Endothelial cell of umbilical vein (primary cell): ENCODE data around the gene TRIM17.

Experiments
- EZH2 ChIP-seq: IDR thresholded peaks from 2 replicates; pipeline ENCODE4 v1.6.1; 2012; ENCODE audit warnings: borderline replicate concordance, low read depth, mild to moderate bottlenecking, moderate library complexity, low read length, inconsistent platforms; ENCODE audit not compliant: severe bottlenecking
- JUN ChIP-seq: IDR thresholded peaks from 2 replicates; pipeline ENCODE4 v1.6.1; 2011; ENCODE audit warnings: borderline replicate concordance, low read depth; ENCODE audit not compliant: insufficient read length, insufficient read depth
- POLR2A ChIP-seq: IDR thresholded peaks from 2 replicates; pipeline ENCODE4 v1.6.1; 2012; ENCODE audit warnings: low read depth, mild to moderate bottlenecking, control low read depth, low read length
- POLR2AphosphoS5 ChIP-seq: IDR thresholded peaks from 2 replicates; pipeline ENCODE4 v1.6.1; 2012; ENCODE audit warnings: low read depth, mild to moderate bottlenecking, control low read depth, low read length, moderate library complexity; ENCODE audit not compliant: insufficient read depth
- TF ChIP-seq, protein P1 (sequence below), 2 donors: IDR thresholded peaks; 1 replicate in 1 of 2; 2 replicates in 1 of 2; pipeline ENCODE4 v1.5.1; 2011; ENCODE audit warnings: low read length in 2 of 2, mild to moderate bottlenecking in 2 of 2, moderate library complexity in 2 of 2, control low read depth in 1 of 2, inconsistent platforms in 1 of 2, low read depth in 1 of 2; ENCODE audit not compliant: insufficient read depth in 1 of 2; ENCODE audit errors: extremely low read depth in 1 of 2

DNA sequence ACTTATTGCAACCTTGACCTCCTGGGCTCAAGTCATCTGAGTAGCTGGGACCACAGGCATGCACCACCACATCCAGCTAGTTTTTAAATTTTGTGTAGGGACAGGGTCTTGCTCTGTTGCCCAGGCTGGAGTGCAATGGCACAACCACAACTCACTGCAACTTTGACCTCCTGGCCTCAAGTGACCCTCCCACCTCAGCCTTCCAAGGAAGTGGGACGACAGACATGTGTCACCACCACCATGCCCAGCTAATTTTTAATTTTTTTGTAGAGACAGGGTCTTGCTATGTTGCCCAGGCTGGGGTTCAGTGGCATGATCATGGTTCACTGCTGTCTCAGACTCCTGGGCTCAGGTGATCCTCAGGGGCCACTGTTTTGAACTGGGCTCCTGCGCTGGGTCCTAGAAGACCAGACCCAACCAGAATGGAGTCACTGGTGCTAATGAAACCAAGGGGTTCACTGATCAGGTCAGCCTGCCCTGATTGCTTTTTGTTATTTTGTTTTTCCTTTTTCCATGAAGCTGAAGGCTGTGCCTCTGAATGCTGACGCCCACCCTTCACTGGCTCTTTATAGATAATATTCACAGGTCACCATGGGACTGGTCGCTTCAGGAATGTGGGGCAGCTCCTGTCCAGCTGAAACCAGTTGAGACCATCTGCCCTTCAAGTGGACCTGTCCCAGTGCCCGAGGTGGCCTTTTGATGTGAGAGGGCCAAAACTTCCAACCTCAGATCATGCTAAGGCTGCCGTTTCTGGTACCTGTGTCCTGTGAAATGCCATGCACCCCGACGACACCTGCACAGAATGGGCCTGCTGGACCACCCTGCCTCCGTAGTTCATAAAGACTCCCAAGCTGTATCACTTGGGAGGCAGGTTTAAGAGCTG, 4.9 kb downstream of the TRIM17 start:
- no peak for TF ChIP-seq EZH2
- TF ChIP-seq, protein P1, sequence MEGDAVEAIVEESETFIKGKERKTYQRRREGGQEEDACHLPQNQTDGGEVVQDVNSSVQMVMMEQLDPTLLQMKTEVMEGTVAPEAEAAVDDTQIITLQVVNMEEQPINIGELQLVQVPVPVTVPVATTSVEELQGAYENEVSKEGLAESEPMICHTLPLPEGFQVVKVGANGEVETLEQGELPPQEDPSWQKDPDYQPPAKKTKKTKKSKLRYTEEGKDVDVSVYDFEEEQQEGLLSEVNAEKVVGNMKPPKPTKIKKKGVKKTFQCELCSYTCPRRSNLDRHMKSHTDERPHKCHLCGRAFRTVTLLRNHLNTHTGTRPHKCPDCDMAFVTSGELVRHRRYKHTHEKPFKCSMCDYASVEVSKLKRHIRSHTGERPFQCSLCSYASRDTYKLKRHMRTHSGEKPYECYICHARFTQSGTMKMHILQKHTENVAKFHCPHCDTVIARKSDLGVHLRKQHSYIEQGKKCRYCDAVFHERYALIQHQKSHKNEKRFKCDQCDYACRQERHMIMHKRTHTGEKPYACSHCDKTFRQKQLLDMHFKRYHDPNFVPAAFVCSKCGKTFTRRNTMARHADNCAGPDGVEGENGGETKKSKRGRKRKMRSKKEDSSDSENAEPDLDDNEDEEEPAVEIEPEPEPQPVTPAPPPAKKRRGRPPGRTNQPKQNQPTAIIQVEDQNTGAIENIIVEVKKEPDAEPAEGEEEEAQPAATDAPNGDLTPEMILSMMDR (IDR thresholded peaks at IDR 0.05; ENCODE audit: extremely low read depth in 1 of 2, insufficient read depth in 1 of 2, low read depth in 1 of 2, low read length in 2 of 2): no peak
- TF ChIP-seq POLR2AphosphoS5: no peak
- no peak for TF ChIP-seq JUN
- no peak for TF ChIP-seq POLR2A
